ENCODE measurements around the gene RBM15B.

The RBM15B gene

DNA sequence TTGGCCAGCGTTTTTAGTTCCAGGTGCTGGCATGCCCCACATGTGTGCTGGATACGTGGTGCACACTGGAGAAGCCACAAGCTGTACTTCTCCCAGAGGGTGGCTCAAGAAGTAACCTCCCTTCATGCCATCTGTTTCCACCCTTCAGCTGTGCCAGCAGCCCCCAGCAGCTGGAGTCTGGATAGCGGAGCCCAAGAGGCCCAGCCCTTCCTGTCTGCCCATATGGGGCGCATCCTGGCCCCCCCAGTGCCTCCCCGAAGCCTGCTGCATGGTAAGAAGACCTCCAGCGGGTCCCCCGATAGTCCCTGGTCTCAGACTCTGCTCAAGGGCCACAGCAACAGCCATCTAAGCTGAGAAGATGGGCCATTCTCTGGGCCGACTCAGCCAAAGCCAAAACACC lies 11.8 kb upstream of the RBM15B start:
- H3K4me1 ChIP-seq (ENCODE audit: control insufficient read depth, insufficient read depth, low read length): peaks cover 11% of the 10 kb centered on the region

DNA sequence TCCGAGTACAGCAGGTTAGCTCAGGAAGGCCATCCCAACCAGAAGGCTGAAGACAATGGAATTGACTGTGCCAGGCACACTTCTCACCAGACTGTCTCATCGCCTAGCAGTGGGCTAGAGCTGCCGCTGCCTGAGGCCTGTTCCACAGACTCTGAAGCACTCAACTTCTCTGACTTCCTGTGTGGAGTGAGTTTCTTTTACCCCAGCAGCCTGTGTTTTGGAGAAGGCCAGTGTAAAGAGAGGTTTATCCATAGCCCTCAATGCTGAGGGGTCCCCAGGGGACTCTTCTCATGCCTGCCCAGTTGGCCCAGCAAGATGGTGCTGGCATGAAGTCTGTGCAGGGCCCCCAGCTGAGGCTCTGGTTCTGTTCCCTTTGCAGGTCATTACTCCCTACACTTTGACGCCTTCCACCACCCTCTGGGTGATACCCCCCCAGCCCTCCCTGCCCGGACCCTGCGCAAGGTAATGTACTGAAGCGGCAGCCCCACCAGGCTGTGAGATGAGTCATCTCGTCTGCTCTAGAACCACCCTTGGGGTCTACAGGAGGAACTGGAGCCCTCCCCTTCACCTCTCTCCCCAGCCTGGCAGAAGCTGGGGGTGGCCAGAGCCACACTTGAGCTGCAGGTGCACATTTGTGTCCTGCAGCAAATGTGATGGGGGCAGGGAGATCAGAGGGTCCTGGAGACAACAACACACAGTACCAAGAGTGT lies 11.2 kb upstream of the RBM15B start:
- no peak overlapping the region for H3K9ac ChIP-seq (ENCODE audit: low read length)
- no peak overlapping the region for H3K4me3 ChIP-seq (ENCODE audit: low read depth, low read length)
- peaks cover 11% of the 10 kb centered on the region for H3K4me1 ChIP-seq (ENCODE audit: control insufficient read depth, insufficient read depth, low read length)
- no peaks in the 10 kb centered on the region for H3K9me3 ChIP-seq (ENCODE audit: control insufficient read depth, insufficient read depth, low read depth, low read length)
- no peak overlapping the region for H3K27ac ChIP-seq (ENCODE audit: low read depth, low read length)
- peaks cover 13% of the 10 kb centered on the region; the same call in 1 of the 2 replicates for H3K36me3 ChIP-seq (ENCODE audit: control insufficient read depth, insufficient read depth, low read length)
- no peaks in the 10 kb centered on the region for H3K27me3 ChIP-seq (ENCODE audit: control insufficient read depth, insufficient read depth, low read length)

More for the DNA sequence above, 11.8 kb upstream of the RBM15B start:
- Histone ChIP-seq H3K27me3 (ENCODE audit: control insufficient read depth, insufficient read depth, low read length) (no peaks in the 10 kb centered on the region), H3K9me3 (ENCODE audit: control insufficient read depth, insufficient read depth, low read depth, low read length) (no peaks in the 10 kb centered on the region), H3K4me3 (ENCODE audit: low read depth, low read length) (no peak overlapping the region), H3K27ac (ENCODE audit: low read depth, low read length) (no peak overlapping the region), H3K36me3 (ENCODE audit: control insufficient read depth, insufficient read depth, low read length) (peaks cover 19% of the 10 kb centered on the region; the same call in 1 of the 2 replicates), H3K9ac (ENCODE audit: low read length) (no peak overlapping the region)

DNA sequence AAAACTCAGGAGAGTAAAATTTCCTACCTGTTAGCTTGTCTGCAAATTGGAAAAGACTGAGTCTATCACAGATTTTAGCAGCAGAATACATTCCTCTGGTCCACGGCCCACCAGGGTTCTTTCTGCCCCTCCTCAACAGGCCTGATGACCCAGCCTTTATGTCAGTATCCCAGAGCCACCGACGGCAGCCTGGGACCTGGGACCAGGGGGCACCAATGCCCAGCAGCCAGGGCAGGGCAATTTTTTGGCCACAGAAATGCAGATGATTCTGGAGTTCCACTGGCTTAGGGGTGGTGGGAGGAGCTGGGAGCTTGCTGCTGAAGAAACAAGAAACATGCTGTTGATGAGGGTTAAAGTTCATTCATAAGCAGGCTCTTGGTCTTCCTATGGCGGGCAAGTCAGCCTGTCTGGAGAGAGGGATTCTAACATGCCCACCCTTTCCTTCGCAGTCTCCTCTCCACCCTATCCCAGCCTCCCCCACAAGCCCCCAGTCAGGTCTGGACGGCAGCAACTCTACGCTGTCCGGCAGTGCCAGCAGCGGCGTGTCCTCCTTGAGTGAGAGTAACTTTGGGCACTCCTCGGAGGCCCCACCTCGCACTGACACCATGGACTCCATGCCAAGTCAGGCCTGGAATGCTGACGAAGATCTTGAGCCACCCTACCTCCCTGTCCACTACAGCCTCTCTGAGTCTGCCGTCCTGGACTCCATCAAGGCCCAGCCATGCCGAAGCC lies 10.3 kb upstream of the RBM15B start:
- Histone ChIP-seq H3K4me3 (ENCODE audit: low read depth, low read length) (no peak overlapping the region), H3K9ac (ENCODE audit: low read length) (no peak overlapping the region), H3K4me1 (ENCODE audit: control insufficient read depth, insufficient read depth, low read length) (peaks cover 11% of the 10 kb centered on the region), H3K27me3 (ENCODE audit: control insufficient read depth, insufficient read depth, low read length) (no peaks in the 10 kb centered on the region), H3K27ac (ENCODE audit: low read depth, low read length) (no peak overlapping the region), H3K9me3 (ENCODE audit: control insufficient read depth, insufficient read depth, low read depth, low read length) (no peaks in the 10 kb centered on the region), H3K36me3 (ENCODE audit: control insufficient read depth, insufficient read depth, low read length) (peaks cover 8% of the 10 kb centered on the region; the same call in 1 of the 2 replicates)

DNA sequence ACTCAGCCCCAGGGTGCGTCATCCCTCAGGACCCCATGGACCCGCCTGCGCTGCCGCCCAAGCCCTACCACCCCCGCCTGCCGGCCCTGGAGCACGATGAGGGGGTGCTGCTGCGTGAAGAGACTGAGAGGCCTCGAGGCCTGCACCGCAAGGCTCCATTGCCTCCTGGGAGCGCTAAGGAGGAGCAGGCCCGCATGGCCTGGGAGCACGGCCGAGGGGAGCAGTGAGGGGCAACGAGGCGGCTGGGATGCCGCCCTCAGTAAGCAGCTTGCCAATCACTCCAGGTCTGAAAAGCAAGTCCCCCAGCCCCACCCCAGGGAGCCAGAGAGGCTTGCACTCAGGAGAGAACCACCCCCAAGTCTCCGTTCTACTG lies 9.8 kb upstream of the RBM15B start:
- H3K9me3 ChIP-seq (ENCODE audit: control insufficient read depth, insufficient read depth, low read depth, low read length): no peaks in the 10 kb centered on the region
- H3K36me3 ChIP-seq (ENCODE audit: control insufficient read depth, insufficient read depth, low read length): peaks cover 10% of the 10 kb centered on the region
- H3K9ac ChIP-seq (ENCODE audit: low read length): no peak overlapping the region
- H3K4me3 ChIP-seq (ENCODE audit: low read depth, low read length): no peak overlapping the region
- H3K4me1 ChIP-seq (ENCODE audit: control insufficient read depth, insufficient read depth, low read length): peaks cover 15% of the 10 kb centered on the region
- no peaks in the 10 kb centered on the region for H3K27me3 ChIP-seq (ENCODE audit: control insufficient read depth, insufficient read depth, low read length)
- H3K27ac ChIP-seq (ENCODE audit: low read depth, low read length): no peak overlapping the region

DNA sequence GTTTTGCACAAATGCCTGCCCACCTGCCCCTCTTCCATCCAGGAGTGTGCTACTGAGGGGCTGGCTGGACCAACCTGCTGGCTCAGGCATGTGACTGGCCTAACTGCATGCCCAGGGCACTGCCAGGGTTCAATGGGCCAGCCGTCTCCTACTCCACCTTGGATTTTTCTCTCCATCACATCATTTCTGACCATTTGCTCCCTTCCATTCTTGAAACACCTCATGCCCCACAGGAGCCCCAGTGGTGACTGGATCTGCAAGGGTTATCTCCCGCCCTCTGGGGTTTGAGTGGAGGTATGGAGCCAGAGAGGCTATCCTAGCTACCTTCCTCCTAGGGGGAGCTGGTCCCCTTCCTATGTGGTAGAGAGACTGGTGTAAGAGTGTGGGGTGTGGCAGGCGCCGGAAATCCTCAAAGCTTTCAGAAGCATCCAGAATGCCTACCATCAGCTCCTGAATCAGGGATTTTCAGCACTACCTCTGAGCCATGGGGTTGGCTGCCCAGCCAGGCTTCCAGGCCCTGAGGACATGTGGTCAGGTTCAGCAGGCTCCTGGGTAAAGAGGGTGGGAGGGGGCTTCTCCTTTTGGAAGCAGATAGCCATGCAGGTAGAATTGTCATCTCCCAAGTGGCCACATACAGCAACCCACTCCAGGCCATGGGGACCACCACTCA lies 8.9 kb upstream of the RBM15B start:
- H3K4me1 ChIP-seq (ENCODE audit: control insufficient read depth, insufficient read depth, low read length): peaks cover 21% of the 10 kb centered on the region
- H3K4me3 ChIP-seq (ENCODE audit: low read depth, low read length): no peak overlapping the region
- H3K27me3 ChIP-seq (ENCODE audit: control insufficient read depth, insufficient read depth, low read length): no peaks in the 10 kb centered on the region
- H3K9ac ChIP-seq (ENCODE audit: low read length): no peak overlapping the region
- H3K9me3 ChIP-seq (ENCODE audit: control insufficient read depth, insufficient read depth, low read depth, low read length): no peaks in the 10 kb centered on the region
- H3K27ac ChIP-seq (ENCODE audit: low read depth, low read length): no peak overlapping the region
- peaks cover 9% of the 10 kb centered on the region for H3K36me3 ChIP-seq (ENCODE audit: control insufficient read depth, insufficient read depth, low read length)

DNA sequence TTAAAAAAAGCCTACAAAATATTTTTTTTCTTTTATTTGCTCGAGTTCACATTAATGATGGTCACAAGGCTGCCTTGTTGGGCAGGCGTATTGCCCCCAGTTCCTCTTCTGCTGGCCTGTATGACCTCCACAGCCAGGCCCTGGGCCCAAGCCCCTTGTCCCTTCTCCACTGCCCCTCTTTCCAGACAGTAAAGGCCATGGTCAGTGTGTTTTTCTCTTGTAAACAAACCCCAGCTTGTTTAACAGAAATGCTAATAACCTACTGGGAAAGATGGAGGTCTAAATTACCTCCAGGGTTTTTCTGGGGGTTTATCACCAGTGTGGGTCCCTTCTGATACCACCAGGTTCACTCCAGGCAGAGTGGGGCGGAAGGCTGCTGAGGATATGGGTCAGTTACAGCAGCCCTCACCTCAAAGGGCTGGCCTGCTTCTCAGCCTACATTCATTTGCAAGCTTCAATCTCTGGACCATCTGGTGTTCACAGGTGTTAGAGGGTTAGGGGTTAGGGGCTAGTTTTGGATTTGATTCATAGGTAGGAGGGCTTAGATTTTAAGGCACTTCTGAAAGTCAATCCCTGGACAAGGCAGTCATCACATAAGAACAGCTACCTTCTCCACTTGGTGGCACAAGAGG lies 8.0 kb upstream of the RBM15B start:
- peaks cover 21% of the 10 kb centered on the region for H3K4me1 ChIP-seq (ENCODE audit: control insufficient read depth, insufficient read depth, low read length)
- H3K36me3 ChIP-seq (ENCODE audit: control insufficient read depth, insufficient read depth, low read length): peaks cover 17% of the 10 kb centered on the region
- H3K27me3 ChIP-seq (ENCODE audit: control insufficient read depth, insufficient read depth, low read length): no peaks in the 10 kb centered on the region
- peak overlapping the region; percentile 98; the same call in 1 of the 2 replicates for H3K4me3 ChIP-seq (ENCODE audit: low read depth, low read length)
- no peaks in the 10 kb centered on the region for H3K9me3 ChIP-seq (ENCODE audit: control insufficient read depth, insufficient read depth, low read depth, low read length)
- H3K9ac ChIP-seq (ENCODE audit: low read length): no peak overlapping the region
- no peak overlapping the region for H3K27ac ChIP-seq (ENCODE audit: low read depth, low read length)

DNA sequence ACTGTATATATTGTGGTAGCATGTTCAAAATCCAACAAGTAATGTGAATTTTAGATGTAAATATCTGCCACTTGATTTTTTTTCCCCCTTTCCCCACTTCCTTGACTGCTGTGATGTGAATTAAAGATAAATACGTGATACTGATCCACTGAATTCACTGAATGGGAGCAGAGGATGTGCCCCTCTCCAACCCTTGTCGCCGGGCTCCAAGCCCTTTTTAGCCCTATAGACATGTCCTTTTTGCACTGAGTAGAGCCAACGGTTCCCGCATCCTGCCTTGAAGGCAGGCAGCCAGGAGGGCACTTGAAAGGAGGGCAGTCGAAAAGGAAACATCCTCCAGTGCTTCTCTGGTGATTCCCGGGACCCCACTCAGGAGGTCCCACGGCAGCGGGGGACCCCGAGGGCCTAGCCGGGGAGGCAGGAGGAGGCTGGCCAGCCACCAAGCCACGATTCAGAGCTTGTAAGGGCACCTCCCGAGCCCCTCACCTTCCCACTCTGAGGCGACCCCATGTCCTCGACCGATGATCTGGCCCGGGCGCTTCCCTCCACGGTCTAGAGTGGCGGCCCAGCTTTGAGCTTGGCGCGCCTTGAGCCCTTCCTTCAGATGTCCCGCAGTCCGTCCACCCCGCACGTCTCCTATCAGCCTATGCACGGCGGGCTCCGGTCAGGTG lies 6.9 kb upstream of the RBM15B start:
- Histone ChIP-seq H3K4me3 (ENCODE audit: low read depth, low read length) (peak overlapping the region; percentile 98), H3K9me3 (ENCODE audit: control insufficient read depth, insufficient read depth, low read depth, low read length) (no peaks in the 10 kb centered on the region), H3K4me1 (ENCODE audit: control insufficient read depth, insufficient read depth, low read length) (peaks cover 24% of the 10 kb centered on the region), H3K27me3 (ENCODE audit: control insufficient read depth, insufficient read depth, low read length) (no peaks in the 10 kb centered on the region), H3K27ac (ENCODE audit: low read depth, low read length) (peak overlapping the region; percentile 95), H3K9ac (ENCODE audit: low read length) (peak overlapping the region; percentile 99), H3K36me3 (ENCODE audit: control insufficient read depth, insufficient read depth, low read length) (peaks cover 29% of the 10 kb centered on the region)

DNA sequence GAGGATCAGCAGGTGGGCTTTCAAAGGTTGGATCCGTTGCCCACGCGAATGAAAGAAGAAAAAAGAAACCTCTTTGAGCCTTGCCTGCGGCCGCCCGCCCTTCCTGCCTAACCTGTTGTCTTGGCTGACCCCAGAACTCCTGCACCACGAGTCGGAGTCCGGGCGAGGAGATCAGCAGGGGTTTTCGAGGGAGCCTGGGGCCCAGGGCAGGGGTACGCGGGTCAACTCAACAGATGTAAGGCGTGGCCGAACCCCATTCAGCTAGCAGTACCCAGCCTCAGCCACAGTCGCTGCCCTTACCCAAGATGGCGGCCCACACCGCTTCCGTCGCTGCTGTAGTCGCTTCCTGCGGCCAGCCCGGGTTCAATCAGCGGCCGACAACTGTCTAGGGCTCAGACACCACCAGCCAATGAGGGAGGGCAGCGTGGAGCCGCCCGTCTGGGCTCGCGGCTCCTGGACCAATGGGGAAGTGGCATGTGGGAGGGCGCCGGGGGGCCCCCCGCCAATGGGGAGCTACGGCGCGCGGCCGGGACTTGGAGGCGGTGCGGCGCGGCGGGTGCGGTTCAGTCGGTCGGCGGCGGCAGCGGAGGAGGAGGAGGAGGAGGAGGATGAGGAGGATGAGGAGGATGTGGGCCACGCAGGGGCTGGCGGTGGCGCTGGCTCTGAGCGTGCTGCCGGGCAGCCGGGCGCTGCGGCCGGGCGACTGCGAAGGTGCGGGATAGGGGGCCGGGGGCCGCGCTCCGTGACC lies 6.2 kb upstream of the RBM15B start, which contains the start of gene MANF:
MANF (plus strand) TSS at position 566 of the 748 bp plus-strand sequence; CDS start at position 618, 52 bp downstream.
- H3K4me1 ChIP-seq (ENCODE audit: control insufficient read depth, insufficient read depth, low read length): peaks cover 24% of the 10 kb centered on the region

DNA sequence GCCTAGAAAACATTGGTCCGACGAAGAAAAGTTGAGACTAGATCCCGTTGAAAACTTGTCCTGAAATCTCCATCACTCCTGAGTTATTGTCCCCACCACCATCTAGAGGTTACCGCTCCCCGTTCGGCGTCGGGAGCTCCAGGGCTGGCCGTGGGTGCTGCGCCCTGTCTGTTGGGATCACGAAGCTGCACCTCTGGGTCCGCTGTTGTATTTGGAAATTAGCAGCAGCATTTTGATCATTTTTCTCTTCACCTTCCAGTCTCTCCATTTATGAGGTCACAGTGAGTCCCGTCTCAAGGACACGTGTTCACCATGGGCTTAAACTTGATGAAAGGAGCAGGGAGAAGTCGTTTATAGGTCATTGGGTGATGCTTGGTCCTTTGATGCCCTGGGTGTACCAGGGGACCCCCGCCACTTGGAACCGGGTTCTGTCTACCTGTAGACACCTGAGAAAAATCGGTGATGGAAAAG lies 5.4 kb upstream of the RBM15B start:
- H3K27me3 ChIP-seq (ENCODE audit: control insufficient read depth, insufficient read depth, low read length): no peaks in the 10 kb centered on the region
- peaks cover 41% of the 10 kb centered on the region for H3K36me3 ChIP-seq (ENCODE audit: control insufficient read depth, insufficient read depth, low read length)
- peaks cover 27% of the 10 kb centered on the region for H3K4me1 ChIP-seq (ENCODE audit: control insufficient read depth, insufficient read depth, low read length)

More for the DNA sequence above, 6.2 kb upstream of the RBM15B start, which contains the start of gene MANF:
- H3K9me3 ChIP-seq (ENCODE audit: control insufficient read depth, insufficient read depth, low read depth, low read length): no peaks in the 10 kb centered on the region
- H3K9ac ChIP-seq (ENCODE audit: low read length): peak within 1 kb of the TSS; percentile 99
- H3K27ac ChIP-seq (ENCODE audit: low read depth, low read length): peak within 1 kb of the TSS; percentile 95
- peak within 1 kb of the TSS; percentile 98 for H3K4me3 ChIP-seq (ENCODE audit: low read depth, low read length)
- no peaks in the 10 kb centered on the region for H3K27me3 ChIP-seq (ENCODE audit: control insufficient read depth, insufficient read depth, low read length)
- peaks cover 36% of the 10 kb centered on the region for H3K36me3 ChIP-seq (ENCODE audit: control insufficient read depth, insufficient read depth, low read length)

More for the DNA sequence above, 5.4 kb upstream of the RBM15B start:
- Histone ChIP-seq H3K9me3 (ENCODE audit: control insufficient read depth, insufficient read depth, low read depth, low read length) (no peaks in the 10 kb centered on the region), H3K9ac (ENCODE audit: low read length) (peak overlapping the region; percentile 80), H3K27ac (ENCODE audit: low read depth, low read length) (peak overlapping the region; percentile 13; the same call in 1 of the 2 replicates), H3K4me3 (ENCODE audit: low read depth, low read length) (peak overlapping the region; percentile 94)
